B cell (primary cell): ENCODE measurements around the gene PLD4. TPM values are rescaled to one million over a fixed set of nuclear protein-coding genes. Genes with fewer than 3 reads are reported as not detected.

ENCODE experiments used
- ATAC-seq: fragments of 200-7000 bp; cut with Tn5 transposase; one replicate; pipeline ENCODE4 v1.10.0; 2021; ENCODE audit warnings: low read depth, mild to moderate bottlenecking, moderate number of reproducible peaks, moderate library complexity
- CTCF ChIA-PET: fragments of 350-600 bp; sonication (Branson Sonifier 250); formaldehyde crosslinking; loops from one replicate; lab custom pipeline; 2021; ENCODE audit warnings: antibody characterized with exemption, inconsistent platforms; lab: Charles Lee
- POLR2A ChIA-PET: fragments of 350-600 bp; sonication (Branson Sonifier 250); formaldehyde crosslinking; loops from one replicate; lab custom pipeline; 2021; ENCODE audit warnings: antibody characterized with exemption; lab: Charles Lee
- DNase-seq: peaks from one replicate; pipeline ENCODE4 v3.0.0; 2013
- H2AFZ ChIP-seq: 2 replicates; pipeline ENCODE4 v1.6.1; 2012; ENCODE audit warnings: mild to moderate bottlenecking, low read depth, low read length; ENCODE audit not compliant: insufficient read depth, poor library complexity, severe bottlenecking
- H3K27ac ChIP-seq, 2 donors: 1 replicate in 1 of 2; 2 replicates in 1 of 2; pipeline ENCODE4 v1.5.1; 2012 to 2013; ENCODE audit warnings: low read length in 2 of 2, mild to moderate bottlenecking in 2 of 2, moderate library complexity in 1 of 2
- H3K27me3 ChIP-seq, 4 experiments: fragments of 200-600 bp in 1 of 4; sonication (generic) in 1 of 4; replicated peaks in 1 of 4; 1 replicate in 2 of 4; 2 replicates in 2 of 4; pipeline versions ENCODE4 v1.6.1 to v1.7.0; 2013 to 2016; ENCODE audit warnings: low read length in 3 of 4, mild to moderate bottlenecking in 2 of 4, mixed read lengths in 1 of 4, moderate library complexity in 1 of 4; ENCODE audit not compliant: insufficient read depth in 4 of 4, control insufficient read depth in 3 of 4; ENCODE audit errors: control extremely low read depth in 1 of 4
- H3K36me3 ChIP-seq, 2 experiments: replicated peaks in 1 of 2; 1 replicate in 1 of 2; 2 replicates in 1 of 2; pipeline versions ENCODE4 v1.6.1 to v1.7.1; 2013; ENCODE audit warnings: low read length in 1 of 2; ENCODE audit not compliant: insufficient read depth in 2 of 2, control insufficient read depth in 1 of 2; ENCODE audit errors: control extremely low read depth in 1 of 2, extremely low read depth in 1 of 2
- H3K4me1 ChIP-seq, 2 donors: fragments of 200-600 bp in 1 of 2; sonication (generic) in 1 of 2; 1 replicate in 1 of 2; 2 replicates in 1 of 2; pipeline versions ENCODE4 v1.5.1 to v1.6.1; 2013 to 2017; ENCODE audit warnings: low read length in 2 of 2; ENCODE audit not compliant: control insufficient read depth in 2 of 2, insufficient read depth in 2 of 2
- H3K4me2 ChIP-seq: replicated peaks from 2 replicates; pipeline ENCODE3; 2012; ENCODE audit warnings: mild to moderate bottlenecking, low read depth, low read length; ENCODE audit not compliant: poor library complexity, severe bottlenecking
- H3K4me3 ChIP-seq, 5 experiments: fragments of 200-600 bp in 1 of 5; sonication (generic) in 1 of 5; 1 replicate in 3 of 5; 2 replicates in 2 of 5; pipeline versions ENCODE4 v1.5.1 to v1.7.0; 2011 to 2016; ENCODE audit warnings: low read length in 4 of 5, mild to moderate bottlenecking in 4 of 5, low read depth in 2 of 5, control low read depth in 1 of 5, moderate library complexity in 1 of 5; ENCODE audit not compliant: insufficient read depth in 1 of 5; ENCODE audit errors: control extremely low read depth in 1 of 5, extremely low read depth in 1 of 5
- H3K79me2 ChIP-seq: fragments of 200-600 bp; sonication (generic); one replicate; pipeline ENCODE4 v1.6.0; 2016; ENCODE audit warnings: low read length; ENCODE audit not compliant: control insufficient read depth, insufficient read depth
- H3K9ac ChIP-seq: fragments of 200-600 bp; sonication (generic); 2 replicates; pipeline ENCODE4 v1.6.1; 2017; ENCODE audit warnings: mild to moderate bottlenecking, low read length, moderate library complexity
- H3K9me3 ChIP-seq, 3 donors: one replicate each; pipeline versions ENCODE4 v1.6.1 to v1.7.1; 2013; ENCODE audit warnings: low read length in 2 of 3; ENCODE audit not compliant: control insufficient read depth in 2 of 3, insufficient read depth in 1 of 3; ENCODE audit errors: control extremely low read depth in 1 of 3
- H4K20me1 ChIP-seq: 2 replicates; pipeline ENCODE4 v1.6.0; 2012; ENCODE audit warnings: mild to moderate bottlenecking, low read length; ENCODE audit not compliant: insufficient read depth, control insufficient read depth, poor library complexity, severe bottlenecking
- H3K27ac Mint-ChIP-seq: one replicate; pipeline ENCODE4 v1.8.0; 2021; ENCODE audit warnings: mixed read lengths
- H3K27me3 Mint-ChIP-seq: one replicate; pipeline ENCODE4 v1.8.0; 2021; ENCODE audit warnings: mixed read lengths
- H3K4me1 Mint-ChIP-seq: one replicate; pipeline ENCODE4 v1.8.0; 2021; ENCODE audit warnings: mixed read lengths
- H3K4me3 Mint-ChIP-seq: one replicate; pipeline ENCODE4 v1.8.0; 2021; ENCODE audit warnings: mixed read lengths
- H3K9me3 Mint-ChIP-seq: one replicate; pipeline ENCODE4 v1.8.0; 2022; ENCODE audit warnings: mixed read lengths; ENCODE audit not compliant: insufficient read depth
- EZH2 ChIP-seq: IDR thresholded peaks from 2 replicates; pipeline ENCODE4 v1.6.1; 2012; ENCODE audit warnings: borderline replicate concordance, low read depth, mild to moderate bottlenecking, moderate library complexity, low read length; ENCODE audit not compliant: insufficient read depth, poor library complexity, severe bottlenecking
- WGBS: methylation state at CpG from one replicate; pipeline ENCODE4 v1.1.5; 2013; ENCODE audit warnings: missing lambda C conversion rate; ENCODE audit not compliant: insufficient coverage; 5-methylcytosine and 5-hydroxymethylcytosine counted together
- intact Hi-C: fragments of 100-400 bp; cut with micrococcal nuclease; formaldehyde crosslinking; loops from one replicate; pipeline ENCODE4 v1.10.0; 2022
- polyA plus RNA-seq: library from polyadenylated mRNA; depleted of rRNA; stranded (reverse); fragments of >200 nt; gene quantifications from 2 replicates; pipeline ENCODE4 v1.2.3, GENCODE V29; 2012
- total RNA-seq, 2 donors: library from RNA; stranded (reverse); fragments of 120-200 nt in 1 of 2; gene quantifications; 1 replicate in 1 of 2; 2 replicates in 1 of 2; pipeline versions ENCODE4 v1.2.3 to v1.2.4, GENCODE V29; 2013 to 2022
- TF ChIP-seq, protein P1 (sequence below): fragments of 200-600 bp; IDR thresholded peaks from one replicate; pipeline ENCODE4 v1.8.0; 2022; ENCODE audit warnings: antibody characterized with exemption, mild to moderate bottlenecking

The PLD4 gene
- total and polyA plus RNA-seq, 2 donors (not counting 1 experiment from before 2014, with no cell fraction given), result 49.9 to 79.7 TPM

GRCh38 chr14:104956290-104956890 is 31.7 kb downstream of the PLD4 start:
- ATAC-seq, result no peak

More at GRCh38 chr14:104956290-104956890, 31.7 kb downstream of the PLD4 start:
- ChIA-PET CTCF (no interaction called here), POLR2A (no interaction called here)
- Mint-ChIP-seq H3K4me1 (no peaks in the 10 kb centered on the region), H3K27me3 (peaks cover 19% of the 10 kb centered on the region), H3K27ac (no peak overlapping the region), H3K4me3 (no peak overlapping the region), H3K9me3 (no peaks in the 10 kb centered on the region)
- Histone ChIP-seq H3K36me3 (no peaks in the 10 kb centered on the region), H3K27me3 (peaks cover 0 to 7% (median 1%) of the 10 kb centered on the region in 4 experiments), H3K9ac (no peak overlapping the region), H2AFZ (no peak overlapping the region), H3K9me3 (no peaks in the 10 kb centered on the region), H3K4me1 (no peaks in the 10 kb centered on the region), H3K4me3 (no peak overlapping the region), H3K4me2 (no peak overlapping the region), H3K79me2 (no peaks in the 10 kb centered on the region), H4K20me1 (no peaks in the 10 kb centered on the region), H3K27ac (no peak overlapping the region)
- DNase-seq, result no peak
- 86% methylated on average over 11 of the region's 14 CpGs for WGBS
- no peak for TF ChIP-seq EZH2
- TF ChIP-seq, protein P1, sequence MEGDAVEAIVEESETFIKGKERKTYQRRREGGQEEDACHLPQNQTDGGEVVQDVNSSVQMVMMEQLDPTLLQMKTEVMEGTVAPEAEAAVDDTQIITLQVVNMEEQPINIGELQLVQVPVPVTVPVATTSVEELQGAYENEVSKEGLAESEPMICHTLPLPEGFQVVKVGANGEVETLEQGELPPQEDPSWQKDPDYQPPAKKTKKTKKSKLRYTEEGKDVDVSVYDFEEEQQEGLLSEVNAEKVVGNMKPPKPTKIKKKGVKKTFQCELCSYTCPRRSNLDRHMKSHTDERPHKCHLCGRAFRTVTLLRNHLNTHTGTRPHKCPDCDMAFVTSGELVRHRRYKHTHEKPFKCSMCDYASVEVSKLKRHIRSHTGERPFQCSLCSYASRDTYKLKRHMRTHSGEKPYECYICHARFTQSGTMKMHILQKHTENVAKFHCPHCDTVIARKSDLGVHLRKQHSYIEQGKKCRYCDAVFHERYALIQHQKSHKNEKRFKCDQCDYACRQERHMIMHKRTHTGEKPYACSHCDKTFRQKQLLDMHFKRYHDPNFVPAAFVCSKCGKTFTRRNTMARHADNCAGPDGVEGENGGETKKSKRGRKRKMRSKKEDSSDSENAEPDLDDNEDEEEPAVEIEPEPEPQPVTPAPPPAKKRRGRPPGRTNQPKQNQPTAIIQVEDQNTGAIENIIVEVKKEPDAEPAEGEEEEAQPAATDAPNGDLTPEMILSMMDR, result no peak
- intact Hi-C loops, result no loop called here
